ENCODE data around the gene STK38L.

The STK38L gene

GRCh38 chr12:27330846-27331245 lies 86.8 kb downstream of the STK38L start:
- DNase-seq = no peak

GRCh38 chr12:27331291-27331926 lies 87.3 kb downstream of the STK38L start:
- peak; percentile 16 for DNase-seq

- no peak for DNase-seq
Measured at GRCh38 chr12:27331927-27332324, 87.8 kb downstream of the STK38L start.

- no peak for DNase-seq
Measured at GRCh38 chr12:27332407-27332713, 88.3 kb downstream of the STK38L start.

GRCh38 chr12:27332714-27333402 lies 88.8 kb downstream of the STK38L start, which contains the start of gene BMAL2:
Gene BMAL2 (plus strand): TSS chr12:27332836. CDS start chr12:27333073, 237 bp downstream.
- peak; percentile 34 for DNase-seq

- DNase-seq = peak; percentile 25
Measured at GRCh38 chr12:27333403-27334009, 89.4 kb downstream of the STK38L start.

GRCh38 chr12:27334042-27334720 lies 90.1 kb downstream of the STK38L start:
- no peak for DNase-seq

- no peak for DNase-seq
Measured at GRCh38 chr12:27334721-27335082, 90.6 kb downstream of the STK38L start.

GRCh38 chr12:27335364-27336281 lies 91.5 kb downstream of the STK38L start:
- no peak for DNase-seq

- DNase-seq = no peak
Measured at GRCh38 chr12:27336282-27336653, 92.2 kb downstream of the STK38L start.

- DNase-seq = no peak
Measured at GRCh38 chr12:27337376-27337775, 93.3 kb downstream of the STK38L start.

- DNase-seq = no peak
Measured at GRCh38 chr12:27338473-27338872, 94.4 kb downstream of the STK38L start.

GRCh38 chr12:27340971-27341370 lies 96.9 kb downstream of the STK38L start:
- DNase-seq = no peak

GRCh38 chr12:27342536-27342935 lies 98.5 kb downstream of the STK38L start:
- DNase-seq = no peak

GRCh38 chr12:27343255-27344000 lies 99.3 kb downstream of the STK38L start:
- DNase-seq = no peak

GRCh38 chr12:27344246-27344645 lies 100.2 kb downstream of the STK38L start:
- DNase-seq = no peak

GRCh38 chr12:27344760-27345159 lies 100.7 kb downstream of the STK38L start:
- DNase-seq = no peak

GRCh38 chr12:27345376-27345775 lies 101.3 kb downstream of the STK38L start:
- no peak for DNase-seq

- DNase-seq = no peak
Measured at GRCh38 chr12:27347779-27348178, 103.7 kb downstream of the STK38L start.

GRCh38 chr12:27351476-27351875 lies 107.4 kb downstream of the STK38L start:
- no peak for DNase-seq

GRCh38 chr12:27355486-27355885 lies 111.4 kb downstream of the STK38L start:
- DNase-seq = no peak

GRCh38 chr12:27355979-27356378 lies 111.9 kb downstream of the STK38L start:
- no peak for DNase-seq
